GM23338 (cell line): ENCODE data around the gene VMA21. TPM values are rescaled to one million over a fixed set of nuclear protein-coding genes. Genes with fewer than 3 reads are reported as not detected.

Experiments
- ATAC-seq: fragments of 200-7000 bp; cut with Tn5 transposase; 3 replicates; pipeline ENCODE4 v1.9.1; 2020
- DNase-seq: peaks from one replicate; pipeline ENCODE4 v3.0.0-alpha.2; 2015; ENCODE audit warnings: low spot score
- H2AFZ ChIP-seq: fragments of 200-600 bp; sonication (generic); 2 replicates; pipeline ENCODE4 v1.8.0; 2016; ENCODE audit warnings: antibody characterized with exemption, mild to moderate bottlenecking, moderate library complexity
- H3F3A ChIP-seq: fragments of 200-600 bp; sonication (generic); replicated peaks from 2 replicates; pipeline ENCODE4 v1.8.0; 2017; ENCODE audit warnings: antibody characterized with exemption, mixed run types, low read depth
- H3K27ac ChIP-seq: fragments of 200-600 bp; sonication (generic); 2 replicates; pipeline ENCODE4 v1.6.1; 2016; ENCODE audit warnings: low read depth
- H3K27me3 ChIP-seq: fragments of 200-600 bp; sonication (generic); 2 replicates; pipeline ENCODE4 v1.8.0; 2016; ENCODE audit warnings: mild to moderate bottlenecking, mixed run types, moderate library complexity; ENCODE audit not compliant: insufficient read depth
- H3K36me3 ChIP-seq: fragments of 200-600 bp; sonication (generic); 2 replicates; pipeline ENCODE4 v1.8.0; 2016; ENCODE audit warnings: mild to moderate bottlenecking; ENCODE audit not compliant: insufficient read depth
- H3K4me1 ChIP-seq: fragments of 200-600 bp; sonication (generic); 2 replicates; pipeline ENCODE4 v1.8.0; 2016; ENCODE audit warnings: mild to moderate bottlenecking, moderate library complexity; ENCODE audit not compliant: insufficient read depth
- H3K4me2 ChIP-seq: fragments of 200-600 bp; sonication (generic); 2 replicates; pipeline ENCODE4 v1.7.1; 2017; ENCODE audit warnings: mixed run types
- H3K4me3 ChIP-seq: fragments of 200-600 bp; sonication (generic); 2 replicates; pipeline ENCODE4 v1.6.1; 2016; ENCODE audit warnings: mixed run types
- H3K79me2 ChIP-seq: fragments of 200-600 bp; sonication (generic); replicated peaks from 2 replicates; pipeline ENCODE4 v1.8.0; 2017; ENCODE audit warnings: mild to moderate bottlenecking; ENCODE audit not compliant: insufficient read depth
- H3K9me2 ChIP-seq: fragments of 200-600 bp; sonication (generic); 2 replicates; pipeline ENCODE4 v1.8.0; 2017; ENCODE audit not compliant: insufficient read depth
- H4K20me1 ChIP-seq: fragments of 200-600 bp; sonication (generic); replicated peaks from 2 replicates; pipeline ENCODE4 v1.8.0; 2017; ENCODE audit warnings: mild to moderate bottlenecking; ENCODE audit not compliant: insufficient read depth
- H3K27ac Mint-ChIP-seq: 2 replicates; pipeline ENCODE4 v1.8.0; 2020; ENCODE audit warnings: inconsistent platforms, mild to moderate bottlenecking, moderate library complexity, mixed read lengths
- H3K27me3 Mint-ChIP-seq: 3 replicates; pipeline ENCODE4 v1.8.0; 2022; ENCODE audit warnings: low read depth, mild to moderate bottlenecking, moderate library complexity, mixed read lengths, inconsistent platforms; ENCODE audit not compliant: insufficient read depth, poor library complexity
- H3K36me3 Mint-ChIP-seq: 3 replicates; pipeline ENCODE4 v1.8.0; 2021; ENCODE audit warnings: low read depth, mild to moderate bottlenecking, inconsistent platforms, moderate library complexity, mixed read lengths
- H3K4me1 Mint-ChIP-seq: 3 replicates; pipeline ENCODE4 v1.8.0; 2020; ENCODE audit warnings: mild to moderate bottlenecking, inconsistent platforms, mixed read lengths
- H3K4me3 Mint-ChIP-seq: 3 replicates; pipeline ENCODE4 v1.8.0; 2021; ENCODE audit warnings: moderate library complexity, mild to moderate bottlenecking, inconsistent platforms, mixed read lengths
- H3K9me3 Mint-ChIP-seq: 3 replicates; pipeline ENCODE4 v1.8.0; 2020; ENCODE audit warnings: moderate library complexity, mild to moderate bottlenecking, inconsistent platforms, mixed read lengths
- CREB1 ChIP-seq: fragments of 250-450 bp; sonication (Bioruptor Pico); IDR thresholded peaks from 2 replicates; pipeline ENCODE4 v1.5.0; 2020; ENCODE audit warnings: low read depth, mild to moderate bottlenecking, moderate library complexity
- CTCF ChIP-seq, 2 experiments: fragments of 200-600 bp in 1 of 2; sonication (generic) in 1 of 2; conservative IDR thresholded peaks; 2 replicates each; pipeline versions ENCODE4 v1.5.1 to v1.6.1; 2016 to 2017; ENCODE audit warnings: antibody characterized with exemption in 2 of 2, low read depth in 2 of 2, mild to moderate bottlenecking in 2 of 2, moderate library complexity in 1 of 2
- EZH2 ChIP-seq: fragments of 200-600 bp; sonication (generic); IDR thresholded peaks from one replicate; pipeline ENCODE4 v1.8.0; 2017; ENCODE audit warnings: antibody characterized with exemption, mild to moderate bottlenecking, low read depth; ENCODE audit not compliant: unreplicated experiment
- EZH2phosphoT487 ChIP-seq: fragments of 200-600 bp; sonication (generic); IDR thresholded peaks from one replicate; pipeline ENCODE4 v1.8.1; 2018; ENCODE audit warnings: antibody characterized with exemption; ENCODE audit not compliant: unreplicated experiment
- JUNB ChIP-seq: IDR thresholded peaks from one replicate; pipeline ENCODE4 v1.6.1; 2016; ENCODE audit warnings: antibody characterized with exemption; ENCODE audit not compliant: unreplicated experiment
- NANOG ChIP-seq: IDR thresholded peaks from 2 replicates; pipeline ENCODE4 v1.6.1; 2016; ENCODE audit warnings: antibody characterized with exemption, borderline replicate concordance
- POLR2AphosphoS5 ChIP-seq: IDR thresholded peaks from 2 replicates; pipeline ENCODE4 v1.6.1; 2016; ENCODE audit warnings: antibody characterized with exemption, low read depth
- STAT1 ChIP-seq: IDR thresholded peaks from one replicate; pipeline ENCODE4 v1.6.1; 2016; ENCODE audit warnings: antibody characterized with exemption; ENCODE audit not compliant: unreplicated experiment
- ZNF114 ChIP-seq: fragments of 250-450 bp; sonication (Bioruptor Pico); IDR thresholded peaks from 2 replicates; pipeline ENCODE4 v1.5.0; 2020; ENCODE audit warnings: mild to moderate bottlenecking, moderate library complexity
- ZNF331 ChIP-seq: fragments of 250-450 bp; sonication (Bioruptor Pico); IDR thresholded peaks from 2 replicates; pipeline ENCODE4 v1.5.0; 2020; ENCODE audit warnings: low read depth, mild to moderate bottlenecking, moderate library complexity
- ZNF462 ChIP-seq: fragments of 250-450 bp; sonication (Bioruptor Pico); IDR thresholded peaks from 2 replicates; pipeline ENCODE4 v1.5.0; 2020; ENCODE audit warnings: mild to moderate bottlenecking, moderate library complexity
- polyA plus RNA-seq: library from polyadenylated mRNA; unstranded; fragments of >200 nt; fragmentation: Nextera tagmentation; extraction: Ambion mirVana; gene quantifications from 2 replicates; pipeline ENCODE4 v1.2.1, GENCODE V29; 2016
- total RNA-seq: library from RNA; depleted of rRNA; stranded (reverse); fragments of >200 nt; shearing (Covaris generic); gene quantifications from 2 replicates; pipeline ENCODE4 v1.2.3, GENCODE V29; 2014
- TF ChIP-seq, protein P1 (sequence below): IDR thresholded peaks from 2 replicates; pipeline ENCODE4 v1.6.1; 2016; ENCODE audit warnings: antibody characterized with exemption
- TF ChIP-seq, protein P2 (sequence below): IDR thresholded peaks from one replicate; pipeline ENCODE4 v1.6.1; 2018; ENCODE audit warnings: antibody characterized with exemption; ENCODE audit not compliant: unreplicated experiment

The VMA21 gene
- total and polyA plus RNA-seq, 2 experiments from 2014 or later, result 34.8 to 90.3 TPM

- Mint-ChIP-seq H3K4me3 (no peak overlapping the region), H3K4me1 (no peaks in the 10 kb centered on the region), H3K27ac (no peak overlapping the region), H3K36me3 (no peaks in the 10 kb centered on the region), H3K27me3 (no peaks in the 10 kb centered on the region), H3K9me3 (no peaks in the 10 kb centered on the region)
- ATAC-seq, result no peak
- Histone ChIP-seq H2AFZ (no peak overlapping the region), H3K36me3 (no peaks in the 10 kb centered on the region), H3K27ac (no peak overlapping the region), H3K4me3 (no peak overlapping the region), H3K4me2 (no peak overlapping the region), H4K20me1 (no peaks in the 10 kb centered on the region), H3K79me2 (no peaks in the 10 kb centered on the region), H3K9me2 (no peaks in the 10 kb centered on the region), H3K4me1 (no peaks in the 10 kb centered on the region), H3F3A (no peaks in the 10 kb centered on the region), H3K27me3 (no peaks in the 10 kb centered on the region)
- TF ChIP-seq ZNF331 (CRISPR knock-in tag) (no peak), CREB1 (CRISPR knock-in tag) (no peak), EZH2phosphoT487 (no peak), CTCF (conservative IDR thresholded peaks at IDR 0.05; ENCODE audit: low read depth in 2 of 2) (no peak), JUNB (no peak), STAT1 (no peak), POLR2AphosphoS5 (no peak), ZNF462 (CRISPR knock-in tag) (no peak), EZH2 (no peak), NANOG (no peak), ZNF114 (CRISPR knock-in tag) (no peak)
- TF ChIP-seq, protein P1, sequence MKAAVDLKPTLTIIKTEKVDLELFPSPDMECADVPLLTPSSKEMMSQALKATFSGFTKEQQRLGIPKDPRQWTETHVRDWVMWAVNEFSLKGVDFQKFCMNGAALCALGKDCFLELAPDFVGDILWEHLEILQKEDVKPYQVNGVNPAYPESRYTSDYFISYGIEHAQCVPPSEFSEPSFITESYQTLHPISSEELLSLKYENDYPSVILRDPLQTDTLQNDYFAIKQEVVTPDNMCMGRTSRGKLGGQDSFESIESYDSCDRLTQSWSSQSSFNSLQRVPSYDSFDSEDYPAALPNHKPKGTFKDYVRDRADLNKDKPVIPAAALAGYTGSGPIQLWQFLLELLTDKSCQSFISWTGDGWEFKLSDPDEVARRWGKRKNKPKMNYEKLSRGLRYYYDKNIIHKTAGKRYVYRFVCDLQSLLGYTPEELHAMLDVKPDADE, result no peak
- TF ChIP-seq, protein P2, sequence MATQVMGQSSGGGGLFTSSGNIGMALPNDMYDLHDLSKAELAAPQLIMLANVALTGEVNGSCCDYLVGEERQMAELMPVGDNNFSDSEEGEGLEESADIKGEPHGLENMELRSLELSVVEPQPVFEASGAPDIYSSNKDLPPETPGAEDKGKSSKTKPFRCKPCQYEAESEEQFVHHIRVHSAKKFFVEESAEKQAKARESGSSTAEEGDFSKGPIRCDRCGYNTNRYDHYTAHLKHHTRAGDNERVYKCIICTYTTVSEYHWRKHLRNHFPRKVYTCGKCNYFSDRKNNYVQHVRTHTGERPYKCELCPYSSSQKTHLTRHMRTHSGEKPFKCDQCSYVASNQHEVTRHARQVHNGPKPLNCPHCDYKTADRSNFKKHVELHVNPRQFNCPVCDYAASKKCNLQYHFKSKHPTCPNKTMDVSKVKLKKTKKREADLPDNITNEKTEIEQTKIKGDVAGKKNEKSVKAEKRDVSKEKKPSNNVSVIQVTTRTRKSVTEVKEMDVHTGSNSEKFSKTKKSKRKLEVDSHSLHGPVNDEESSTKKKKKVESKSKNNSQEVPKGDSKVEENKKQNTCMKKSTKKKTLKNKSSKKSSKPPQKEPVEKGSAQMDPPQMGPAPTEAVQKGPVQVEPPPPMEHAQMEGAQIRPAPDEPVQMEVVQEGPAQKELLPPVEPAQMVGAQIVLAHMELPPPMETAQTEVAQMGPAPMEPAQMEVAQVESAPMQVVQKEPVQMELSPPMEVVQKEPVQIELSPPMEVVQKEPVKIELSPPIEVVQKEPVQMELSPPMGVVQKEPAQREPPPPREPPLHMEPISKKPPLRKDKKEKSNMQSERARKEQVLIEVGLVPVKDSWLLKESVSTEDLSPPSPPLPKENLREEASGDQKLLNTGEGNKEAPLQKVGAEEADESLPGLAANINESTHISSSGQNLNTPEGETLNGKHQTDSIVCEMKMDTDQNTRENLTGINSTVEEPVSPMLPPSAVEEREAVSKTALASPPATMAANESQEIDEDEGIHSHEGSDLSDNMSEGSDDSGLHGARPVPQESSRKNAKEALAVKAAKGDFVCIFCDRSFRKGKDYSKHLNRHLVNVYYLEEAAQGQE, result no peak
- DNase-seq, result no peak
Measured at GRCh38 chrX:151458824-151459223, 61.8 kb downstream of the VMA21 start.
